HepG2 (cell line): ENCODE data around the gene DDX24. TPM values are rescaled to one million over a fixed set of nuclear protein-coding genes. Genes with fewer than 3 reads are reported as not detected.
A peak's percentile ranks its signal among the peaks of the same experiment; 100 is the strongest.

ENCODE experiments used
- JDP2 ChIP-seq: sonication (generic); formaldehyde crosslinking; IDR thresholded peaks from 2 replicates; pipeline ENCODE4 v1.8.1; 2022; ENCODE audit warnings: missing genetic modification reagents, borderline replicate concordance
- KAT7 ChIP-seq: IDR thresholded peaks from 2 replicates; pipeline ENCODE4 v1.6.1; 2018; ENCODE audit warnings: borderline replicate concordance, missing compliant biosample characterization
- KLF15 ChIP-seq: sonication (generic); formaldehyde crosslinking; IDR thresholded peaks from 2 replicates; pipeline ENCODE4 v1.8.1; 2023; ENCODE audit warnings: borderline replicate concordance, mild to moderate bottlenecking, inconsistent platforms, missing genetic modification reagents, mixed read lengths
- NR1H2 ChIP-seq: sonication (generic); formaldehyde crosslinking; IDR thresholded peaks from 2 replicates; pipeline ENCODE4 v1.8.1; 2022; ENCODE audit warnings: low read depth, missing genetic modification reagents, borderline replicate concordance
- POLR2G ChIP-seq: fragments of 200-400 bp; formaldehyde crosslinking; IDR thresholded peaks from 2 replicates; pipeline ENCODE4 v1.6.1; 2018; ENCODE audit warnings: mild to moderate bottlenecking, low read depth, low read length, moderate library complexity
- SRSF1 ChIP-seq: fragments of 200-400 bp; formaldehyde crosslinking; optimal IDR thresholded peaks from 2 replicates; pipeline ENCODE3; 2017; ENCODE audit warnings: mild to moderate bottlenecking, low read depth, low read length, moderate library complexity
- TFDP2 ChIP-seq: sonication (generic); formaldehyde crosslinking; IDR thresholded peaks from 2 replicates; pipeline ENCODE4 v1.4.0; 2020; ENCODE audit warnings: missing genetic modification reagents
- ZBTB26 ChIP-seq: IDR thresholded peaks from 2 replicates; pipeline ENCODE4 v1.6.1; 2016; ENCODE audit warnings: missing compliant biosample characterization, missing genetic modification reagents, borderline replicate concordance
- ZNF234 ChIP-seq: sonication (generic); formaldehyde crosslinking; conservative IDR thresholded peaks from 2 replicates; pipeline ENCODE4 v1.5.1; 2020; ENCODE audit warnings: mild to moderate bottlenecking, missing genetic modification reagents
- ZNF260 ChIP-seq: sonication (generic); formaldehyde crosslinking; IDR thresholded peaks from 2 replicates; pipeline ENCODE4 v1.4.0; 2020; ENCODE audit warnings: missing genetic modification reagents, low read depth, mild to moderate bottlenecking, borderline replicate concordance
- ZNF354B ChIP-seq: sonication (generic); formaldehyde crosslinking; IDR thresholded peaks from 2 replicates; pipeline ENCODE4 v1.8.0; 2022; ENCODE audit warnings: mild to moderate bottlenecking, missing genetic modification reagents
- ZNF609 ChIP-seq: sonication (generic); formaldehyde crosslinking; IDR thresholded peaks from 2 replicates; pipeline ENCODE4 v1.4.0; 2020; ENCODE audit warnings: mild to moderate bottlenecking, missing genetic modification reagents, borderline replicate concordance
- ZSCAN30 ChIP-seq: sonication (generic); formaldehyde crosslinking; IDR thresholded peaks from 2 replicates; pipeline ENCODE4 v1.5.0; 2020; ENCODE audit warnings: mild to moderate bottlenecking, missing genetic modification reagents
- polyA plus RNA-seq, 8 experiments: library from polyadenylated mRNA; depleted of rRNA in 3 of 8; stranded (reverse) in 7 of 8; unstranded in 1 of 8; fragments of >200 nt; fragmentation: Illumina TruSeq in 4 of 8; extraction: Trizol in 4 of 8; gene quantifications; 2 replicates each; pipeline versions ENCODE4 v1.2.1 to v1.2.3, GENCODE V29; 2011 to 2016; ENCODE audit warnings: low read depth in 4 of 8, missing spikeins in 1 of 8, mixed read lengths in 1 of 8; ENCODE audit not compliant: insufficient read depth in 1 of 8
- total RNA-seq, 5 experiments: library from RNA; depleted of rRNA; stranded (reverse); fragments of >200 nt; fragmentation: Illumina TruSeq; extraction: Trizol; gene quantifications; 2 replicates each; pipeline ENCODE4 v1.2.3, GENCODE V29; 2016; ENCODE audit warnings: low read depth in 1 of 5
- TF ChIP-seq, protein P1 (sequence below): sonication (generic); formaldehyde crosslinking; IDR thresholded peaks from 2 replicates; pipeline ENCODE4 v1.4.0; 2020; ENCODE audit warnings: missing genetic modification reagents
- TF ChIP-seq, protein P2 (sequence below), 2 experiments: fragments of 450-650 bp in 1 of 2; sonication (generic) in 1 of 2; formaldehyde crosslinking; IDR thresholded peaks; 2 replicates each; pipeline versions ENCODE4 v1.5.0 to v1.8.0; 2020 to 2022; ENCODE audit warnings: mild to moderate bottlenecking in 1 of 2, missing genetic modification reagents in 1 of 2

The DDX24 gene
- total and polyA plus RNA-seq, 2 of the 13 experiments (the other 11 are each of a cell fraction or from before 2014, with no cell fraction given): 67.3 to 149 TPM

GRCh38 chr14:94080621-94081385 lies at the start of gene DDX24, which contains the start of gene IFI27L1 (continued):
- TF ChIP-seq ZBTB26 (CRISPR knock-in tag): no peak
- TF ChIP-seq, protein P1, sequence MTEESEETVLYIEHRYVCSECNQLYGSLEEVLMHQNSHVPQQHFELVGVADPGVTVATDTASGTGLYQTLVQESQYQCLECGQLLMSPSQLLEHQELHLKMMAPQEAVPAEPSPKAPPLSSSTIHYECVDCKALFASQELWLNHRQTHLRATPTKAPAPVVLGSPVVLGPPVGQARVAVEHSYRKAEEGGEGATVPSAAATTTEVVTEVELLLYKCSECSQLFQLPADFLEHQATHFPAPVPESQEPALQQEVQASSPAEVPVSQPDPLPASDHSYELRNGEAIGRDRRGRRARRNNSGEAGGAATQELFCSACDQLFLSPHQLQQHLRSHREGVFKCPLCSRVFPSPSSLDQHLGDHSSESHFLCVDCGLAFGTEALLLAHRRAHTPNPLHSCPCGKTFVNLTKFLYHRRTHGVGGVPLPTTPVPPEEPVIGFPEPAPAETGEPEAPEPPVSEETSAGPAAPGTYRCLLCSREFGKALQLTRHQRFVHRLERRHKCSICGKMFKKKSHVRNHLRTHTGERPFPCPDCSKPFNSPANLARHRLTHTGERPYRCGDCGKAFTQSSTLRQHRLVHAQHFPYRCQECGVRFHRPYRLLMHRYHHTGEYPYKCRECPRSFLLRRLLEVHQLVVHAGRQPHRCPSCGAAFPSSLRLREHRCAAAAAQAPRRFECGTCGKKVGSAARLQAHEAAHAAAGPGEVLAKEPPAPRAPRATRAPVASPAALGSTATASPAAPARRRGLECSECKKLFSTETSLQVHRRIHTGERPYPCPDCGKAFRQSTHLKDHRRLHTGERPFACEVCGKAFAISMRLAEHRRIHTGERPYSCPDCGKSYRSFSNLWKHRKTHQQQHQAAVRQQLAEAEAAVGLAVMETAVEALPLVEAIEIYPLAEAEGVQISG: peak; percentile 62
- no peak for TF ChIP-seq ZNF354B (CRISPR knock-in tag)
- TF ChIP-seq POLR2G: peak; percentile 94
- TF ChIP-seq ZNF609 (CRISPR knock-in tag): peak; percentile 59; the same call in 1 of the 2 replicates
- TF ChIP-seq SRSF1: no peak
- TF ChIP-seq KLF15: no peak
- no peak for TF ChIP-seq ZNF260
- peak; percentile 97 for TF ChIP-seq TFDP2 (CRISPR knock-in tag)
- peak; percentile 83; the same call in 1 of the 2 replicates for TF ChIP-seq ZSCAN30 (CRISPR knock-in tag)
- 0 out of 2 replicates have a peak, but pooled peaks have one; percentile 66 for TF ChIP-seq ZNF234
- TF ChIP-seq, protein P2, sequence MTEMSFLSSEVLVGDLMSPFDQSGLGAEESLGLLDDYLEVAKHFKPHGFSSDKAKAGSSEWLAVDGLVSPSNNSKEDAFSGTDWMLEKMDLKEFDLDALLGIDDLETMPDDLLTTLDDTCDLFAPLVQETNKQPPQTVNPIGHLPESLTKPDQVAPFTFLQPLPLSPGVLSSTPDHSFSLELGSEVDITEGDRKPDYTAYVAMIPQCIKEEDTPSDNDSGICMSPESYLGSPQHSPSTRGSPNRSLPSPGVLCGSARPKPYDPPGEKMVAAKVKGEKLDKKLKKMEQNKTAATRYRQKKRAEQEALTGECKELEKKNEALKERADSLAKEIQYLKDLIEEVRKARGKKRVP (CRISPR knock-in tag; IDR thresholded peaks at IDR 0.05): no peak
- TF ChIP-seq JDP2 (CRISPR knock-in tag): no peak
- TF ChIP-seq KAT7 (CRISPR knock-in tag): peak; percentile 65; the same call in 1 of the 2 replicates
- TF ChIP-seq NR1H2 (CRISPR knock-in tag): no peak
